Caco-2 (cell line): Measurements from ENCODE around the gene ZRANB3. TPM values are rescaled to one million over a fixed set of nuclear protein-coding genes. Genes with fewer than 3 reads are reported as not detected.
"Not testable (repeated sequence)": the region's sequence is repeated elsewhere in the genome, so short reads cannot be mapped to it uniquely, and the experiment has no call there.

Experiments used
- BruUV-seq: library from RNA; stranded (reverse); fragments of 400-500 nt; replicated peaks from 2 replicates; lab custom pipeline; 2021; lab: Mats Ljungman, UMichigan
- CTCF ChIA-PET: fragments of 300-600 bp; sonication (Branson Sonifier 250); formaldehyde crosslinking; loops from one replicate; lab custom pipeline; 2022; ENCODE audit warnings: antibody characterized with exemption; lab: Charles Lee
- POLR2A ChIA-PET: fragments of 300-600 bp; sonication (Branson Sonifier 250); formaldehyde crosslinking; loops from one replicate; lab custom pipeline; 2022; ENCODE audit warnings: antibody characterized with exemption; lab: Charles Lee
- DNase-seq, 2 experiments: peaks; one replicate each; pipeline versions ENCODE4 v3.0.0 to v3.0.0-alpha.2; 2020 to 2022
- H3K27me3 ChIP-seq: replicated peaks from 2 replicates; pipeline ENCODE4 v1.6.0; 2011; ENCODE audit warnings: low read length; ENCODE audit not compliant: control insufficient read depth, insufficient read depth
- H3K36me3 ChIP-seq: 2 replicates; pipeline ENCODE4 v1.5.1; 2011; ENCODE audit warnings: low read length; ENCODE audit not compliant: control insufficient read depth, insufficient read depth
- H3K4me1 ChIP-seq: fragments of 250-450 bp; sonication (Bioruptor Pico); 2 replicates; pipeline ENCODE4 v1.5.1; 2020; ENCODE audit warnings: mild to moderate bottlenecking
- H3K4me3 ChIP-seq: 2 replicates; pipeline ENCODE4 v1.5.1; 2011; ENCODE audit warnings: low read depth, mild to moderate bottlenecking, control low read depth, low read length
- H3K9me3 ChIP-seq: fragments of 250-450 bp; sonication (Bioruptor Pico); 2 replicates; pipeline ENCODE4 v1.5.1; 2020; ENCODE audit warnings: mild to moderate bottlenecking, moderate library complexity
- H3K27ac Mint-ChIP-seq: one replicate; pipeline ENCODE4 v1.8.0; 2022; ENCODE audit warnings: mixed read lengths; ENCODE audit not compliant: unreplicated experiment
- H3K27me3 Mint-ChIP-seq: one replicate; pipeline ENCODE4 v1.8.0; 2022; ENCODE audit warnings: mixed read lengths; ENCODE audit not compliant: insufficient read depth, unreplicated experiment
- H3K36me3 Mint-ChIP-seq: one replicate; pipeline ENCODE4 v1.8.0; 2022; ENCODE audit warnings: mild to moderate bottlenecking, mixed read lengths; ENCODE audit not compliant: insufficient read depth, unreplicated experiment
- H3K4me1 Mint-ChIP-seq: one replicate; pipeline ENCODE4 v1.8.0; 2022; ENCODE audit warnings: low read depth, mixed read lengths; ENCODE audit not compliant: unreplicated experiment
- H3K4me3 Mint-ChIP-seq: one replicate; pipeline ENCODE4 v1.8.0; 2022; ENCODE audit warnings: mild to moderate bottlenecking, moderate library complexity, mixed read lengths; ENCODE audit not compliant: unreplicated experiment
- H3K9me3 Mint-ChIP-seq: one replicate; pipeline ENCODE4 v1.8.0; 2022; ENCODE audit warnings: mixed read lengths; ENCODE audit not compliant: unreplicated experiment
- CTCF ChIP-seq, 2 experiments: fragments of 200-600 bp in 1 of 2; IDR thresholded peaks; 1 replicate in 1 of 2; 2 replicates in 1 of 2; pipeline versions ENCODE4 v1.5.1 to v1.8.0; 2011 to 2022; ENCODE audit warnings: antibody characterized with exemption in 1 of 2, control low read depth in 1 of 2, inconsistent platforms in 1 of 2, low read depth in 1 of 2, low read length in 1 of 2, mild to moderate bottlenecking in 1 of 2, moderate library complexity in 1 of 2; ENCODE audit not compliant: insufficient read depth in 1 of 2, severe bottlenecking in 1 of 2, unreplicated experiment in 1 of 2
- intact Hi-C: fragments of 100-400 bp; cut with micrococcal nuclease; formaldehyde crosslinking; loops from one replicate; pipeline ENCODE4 v1.10.0; 2022; ENCODE audit not compliant: unreplicated experiment
- total RNA-seq: library from RNA; stranded (reverse); gene quantifications from 2 replicates; pipeline ENCODE4 v1.2.3, GENCODE V29; 2022

The ZRANB3 gene
- total RNA-seq, 1 experiment from 2014 or later, result 17.0 TPM

DNA sequence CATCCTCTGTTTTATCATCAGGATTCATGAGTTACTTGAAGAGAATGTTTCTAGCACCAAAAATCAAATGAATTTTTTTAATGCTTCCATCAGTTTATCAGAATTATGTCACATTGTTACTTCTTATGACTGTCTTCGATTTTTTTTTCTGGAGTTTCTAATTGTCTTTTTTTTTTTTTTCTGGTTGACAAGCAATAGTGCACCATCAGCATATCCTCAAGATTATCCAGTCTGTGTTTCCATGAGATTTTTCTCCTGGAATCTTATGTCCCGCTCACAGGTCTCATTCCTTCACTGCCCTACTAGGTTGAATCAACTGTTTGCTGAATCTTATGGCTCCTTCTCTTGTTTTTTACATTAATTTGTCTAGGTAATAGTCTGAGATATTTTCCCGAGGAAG, 16.3 kb upstream of the ZRANB3 start:
- no peak for DNase-seq
- no peak overlapping the region for H3K27ac Mint-ChIP-seq
- H3K4me1 ChIP-seq, result no peaks in the 10 kb centered on the region
- no peak overlapping the region for H3K4me3 ChIP-seq
- H3K36me3 ChIP-seq, result no peaks in the 10 kb centered on the region
- POLR2A ChIA-PET, result no interaction called here
- no peaks in the 10 kb centered on the region for H3K27me3 ChIP-seq
- CTCF ChIA-PET, result no interaction called here
- H3K4me3 Mint-ChIP-seq, result no peak overlapping the region
- no peaks in the 10 kb centered on the region for H3K36me3 Mint-ChIP-seq
- no peak for TF ChIP-seq CTCF (IDR thresholded peaks at IDR 0.05; ENCODE audit: insufficient read depth in 1 of 2, low read depth in 1 of 2, low read length in 1 of 2, severe bottlenecking in 1 of 2, unreplicated experiment in 1 of 2)
- H3K9me3 Mint-ChIP-seq, result no peaks in the 10 kb centered on the region
- H3K4me1 Mint-ChIP-seq, result peaks cover 8% of the 10 kb centered on the region
- 0 out of 2 replicates have a peak, but pooled peaks cover 4% of the 10 kb centered on the region for H3K9me3 ChIP-seq
- intact Hi-C loops, result no loop called here
- no peaks in the 10 kb centered on the region for H3K27me3 Mint-ChIP-seq
- BruUV-seq, result no TSS peak

DNA sequence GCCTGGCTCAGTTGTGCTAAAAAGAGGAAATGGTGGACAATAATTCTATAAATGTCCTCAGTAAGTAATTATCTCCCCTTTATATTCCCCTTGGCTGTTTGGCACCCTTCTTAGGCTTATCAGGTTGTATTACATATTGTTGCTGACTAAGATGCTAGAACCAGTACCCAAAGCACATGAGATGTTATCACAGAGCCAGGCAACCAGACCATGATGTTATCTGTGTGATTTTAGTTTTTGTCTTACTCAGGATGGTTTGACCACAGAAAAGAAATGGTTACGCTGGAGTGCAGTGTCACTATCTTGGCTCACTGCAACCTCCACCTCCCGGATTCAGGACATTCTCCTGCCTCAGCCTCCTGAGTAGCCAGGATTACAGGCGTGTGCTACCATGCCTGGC, 15.4 kb upstream of the ZRANB3 start:
- no peaks in the 10 kb centered on the region for H3K27me3 ChIP-seq

DNA sequence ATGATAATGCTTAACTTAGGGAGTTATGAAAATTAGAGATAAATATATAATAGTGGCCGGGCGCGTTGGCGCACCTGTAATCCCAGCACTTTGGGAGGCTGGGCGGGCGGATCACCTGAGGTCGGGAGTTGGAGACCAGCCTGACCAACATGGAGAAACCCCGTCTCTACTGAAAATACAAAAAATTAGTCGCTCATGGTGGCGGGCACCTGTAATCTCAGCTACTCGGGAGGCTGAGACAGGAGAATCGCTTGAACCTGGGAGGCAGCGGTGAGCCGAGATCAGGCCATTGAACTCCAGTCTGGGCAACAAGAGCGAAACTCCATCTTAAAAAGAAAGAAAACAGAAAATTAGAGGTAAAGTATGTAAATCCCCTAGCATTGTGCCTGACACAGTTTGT, 2.5 kb upstream of the ZRANB3 start:
- intact Hi-C loops, result loop anchor here (5.0 kb wide), 2 partner anchors 261 to 531 kb away; no protein-coding TSS in a partner anchor
- CTCF ChIA-PET, result interaction anchor here (0.6 kb wide), 1 partner anchor 86 kb away, joined by 3 read pairs; no protein-coding TSS in a partner anchor
- DNase-seq, H3K4me1 ChIP-seq, H3K27me3 ChIP-seq, H3K4me3 ChIP-seq, H3K4me1 Mint-ChIP-seq, H3K27me3 Mint-ChIP-seq, H3K4me3 Mint-ChIP-seq, H3K36me3 Mint-ChIP-seq, H3K27ac Mint-ChIP-seq, H3K36me3 ChIP-seq, POLR2A ChIA-PET, BruUV-seq, H3K9me3 Mint-ChIP-seq, H3K9me3 ChIP-seq: not testable (repeated sequence)

More for the DNA sequence above, 15.4 kb upstream of the ZRANB3 start:
- Mint-ChIP-seq H3K27ac (no peak overlapping the region), H3K27me3 (no peaks in the 10 kb centered on the region), H3K36me3 (no peaks in the 10 kb centered on the region), H3K4me1 (peaks cover 8% of the 10 kb centered on the region), H3K9me3 (no peaks in the 10 kb centered on the region), H3K4me3 (no peak overlapping the region)
- no peak for TF ChIP-seq CTCF (IDR thresholded peaks at IDR 0.05; ENCODE audit: insufficient read depth in 1 of 2, low read depth in 1 of 2, low read length in 1 of 2, severe bottlenecking in 1 of 2, unreplicated experiment in 1 of 2)
- intact Hi-C loops, result no loop called here
- DNase-seq, result no peak
- CTCF ChIA-PET, result no interaction called here
- BruUV-seq, result no TSS peak
- Histone ChIP-seq H3K4me1 (no peaks in the 10 kb centered on the region), H3K36me3 (no peaks in the 10 kb centered on the region), H3K4me3 (no peak overlapping the region), H3K9me3 (0 out of 2 replicates have a peak, but pooled peaks cover 4% of the 10 kb centered on the region)
- POLR2A ChIA-PET, result no interaction called here
